Pancreas (tissue), 10 donors: ENCODE data around the gene ARID5B. TPM values are rescaled to one million over a fixed set of nuclear protein-coding genes. Genes with fewer than 3 reads are reported as not detected.

Experiments
- ATAC-seq, 4 donors: fragments of 200-7000 bp; cut with Tn5 transposase; one replicate each; pipeline versions ENCODE4 v1.8.0 to v1.9.1; 2020; ENCODE audit warnings: mild to moderate bottlenecking in 4 of 4, moderate library complexity in 4 of 4
- DNase-seq, 6 donors: peaks; one replicate each; pipeline ENCODE4 v3.0.0-alpha.2; 2020
- FAIRE-seq: peaks from 2 replicates; lab custom pipeline; 2012; peaks lifted over from hg19 to GRCh38; lab: Jason Lieb, UNC
- H3K27ac ChIP-seq, 4 donors: fragments of 200-600 bp; sonication (generic); 1 replicate in 3 of 4; 2 replicates in 1 of 4; pipeline versions ENCODE4 v1.5.0 to v1.8.0; 2020
- H3K27me3 ChIP-seq, 4 donors: fragments of 200-600 bp; one replicate each; pipeline ENCODE4 v1.8.0; 2021
- H3K36me3 ChIP-seq, 3 donors: fragments of 200-600 bp; sonication (generic) in 1 of 3; one replicate each; pipeline versions ENCODE4 v1.5.0 to v1.8.0; 2020 to 2021
- H3K4me1 ChIP-seq, 3 donors: fragments of 200-600 bp; one replicate each; pipeline ENCODE4 v1.8.0; 2021
- H3K4me3 ChIP-seq, 4 donors: fragments of 200-600 bp; sonication (generic) in 2 of 4; one replicate each; pipeline versions ENCODE4 v1.5.0 to v1.8.0; 2020 to 2021
- H3K9me3 ChIP-seq, 4 donors: fragments of 200-600 bp; one replicate each; pipeline ENCODE4 v1.8.0; 2021
- CTCF ChIP-seq, 4 donors: fragments of 200-600 bp; sonication (generic) in 3 of 4; IDR thresholded peaks; one replicate each; pipeline versions ENCODE4 v1.5.0 to v1.8.0; 2021; ENCODE audit warnings: antibody characterized with exemption in 4 of 4
- WGBS, 2 donors: extraction: QIAGEN DNeasy Blood & Tissue Kit; methylation state at CpG; one replicate each; pipeline ENCODE4 v1.1.7; 2013; 5-methylcytosine and 5-hydroxymethylcytosine counted together
- intact Hi-C, 3 donors: fragments of 100-400 bp; cut with DNase I; formaldehyde crosslinking; loops; one replicate each; pipeline versions ENCODE4 v1.11.1 to v1.14.2; 2022
- polyA plus RNA-seq, 2 donors: library from polyadenylated mRNA; stranded (reverse); fragments of 200-250 nt; gene quantifications; one replicate each; pipeline ENCODE4 v1.2.3, GENCODE V29; 2013
- total RNA-seq, 6 donors: library from RNA; stranded (reverse); fragmentation: NEBNext Ultra II Directional in 4 of 6; extraction: Animal tissue kit (Norgen Biotek cat#: 25700) in 4 of 6; gene quantifications; one replicate each; pipeline versions ENCODE4 v1.2.1 to v1.2.4, GENCODE V29; 2021 to 2023
- donor health status: healthy with polysubstance abuse.
- donor health status: DM: no; HTN: no; CAD: no; lungs with moderate emphysema.
- donor health status: DM: no; HTN: no; CAD: no.
- donor health status: control.
- donor health status: control.
- donor health status: Bipolar disorder and iron deficiency.
- donor health status: DM: yes; HTN: yes; CAD: no.
- donor health status: DM: no; HTN: no; CAD: no.
- donor health status: DM: no; HTN: no; CAD: no.
- donor health status: DM: yes; HTN: yes; CAD: no.

Gene ARID5B
- total and polyA plus RNA-seq, 8 donors: 2.6 to 13.0 (median 5.0) TPM

GRCh38 chr10:62056698-62057097 is 155.2 kb downstream of the ARID5B start:
- 82 to 90% methylated on average over 3 of the region's 3 CpGs for WGBS, 2 donors
- intact Hi-C loops: no loop called here
- Histone ChIP-seq H3K4me1 (peaks cover 10 to 25% (median 15%) of the 10 kb centered on the region in 3 donors), H3K4me3 (no peak overlapping the region), H3K27ac (peak overlapping the region in 1 of 4 donors; percentile 28), H3K9me3 (no peaks in the 10 kb centered on the region), H3K36me3 (peaks cover 0 to 6% (median 0%) of the 10 kb centered on the region in 3 donors), H3K27me3 (no peaks in the 10 kb centered on the region)
- ATAC-seq (no peak), DNase-seq (no peak), FAIRE-seq (no peak)
- TF ChIP-seq CTCF (IDR thresholded peaks at IDR 0.05): no peak

- Histone ChIP-seq H3K9me3 (no peaks in the 10 kb centered on the region), H3K27me3 (no peaks in the 10 kb centered on the region), H3K36me3 (peaks cover 0 to 6% (median 0%) of the 10 kb centered on the region in 3 donors), H3K4me3 (no peak overlapping the region), H3K27ac (peak overlapping the region in 2 of 4 donors; percentile 0 to 15), H3K4me1 (peaks cover 10 to 25% (median 15%) of the 10 kb centered on the region in 3 donors)
- FAIRE-seq (no peak), DNase-seq (no peak), ATAC-seq (peak in 2 of 4 donors; percentile 39 to 58)
- WGBS, 2 donors: 49 to 60% methylated on average over 3 of the region's 3 CpGs
- no peak for TF ChIP-seq CTCF (IDR thresholded peaks at IDR 0.05)
- intact Hi-C loops: no loop called here
Observed at GRCh38 chr10:62057359-62057758, 155.9 kb downstream of the ARID5B start.

- TF ChIP-seq CTCF (IDR thresholded peaks at IDR 0.05): no peak
- Histone ChIP-seq H3K4me3 (no peak overlapping the region), H3K4me1 (peaks cover 10 to 25% (median 15%) of the 10 kb centered on the region in 3 donors), H3K36me3 (peaks cover 0 to 6% (median 0%) of the 10 kb centered on the region in 3 donors), H3K27ac (peak overlapping the region in 2 of 4 donors; percentile 0 to 15), H3K27me3 (no peaks in the 10 kb centered on the region), H3K9me3 (no peaks in the 10 kb centered on the region)
- ATAC-seq (no peak), FAIRE-seq (no peak), DNase-seq (no peak)
- 73 to 74% methylated on average over 5 of the region's 5 CpGs for WGBS, 2 donors
- intact Hi-C loops: no loop called here
Observed at GRCh38 chr10:62057850-62058249, 156.4 kb downstream of the ARID5B start.

GRCh38 chr10:62058476-62058875 is 157.0 kb downstream of the ARID5B start:
- Histone ChIP-seq H3K4me3 (no peak overlapping the region), H3K27me3 (no peaks in the 10 kb centered on the region), H3K36me3 (no peaks in the 10 kb centered on the region), H3K4me1 (peaks cover 10 to 25% (median 15%) of the 10 kb centered on the region in 3 donors), H3K27ac (no peak overlapping the region), H3K9me3 (no peaks in the 10 kb centered on the region)
- WGBS, 2 donors: 42 to 53% methylated on average over 2 of the region's 2 CpGs
- DNase-seq (no peak), ATAC-seq (peak in 2 of 4 donors; percentile 19 to 25), FAIRE-seq (no peak)
- no peak for TF ChIP-seq CTCF (IDR thresholded peaks at IDR 0.05)
- intact Hi-C loops: no loop called here

- no peak for FAIRE-seq
- ATAC-seq: no peak
- intact Hi-C loops: no loop called here
- Histone ChIP-seq H3K4me3 (no peak overlapping the region), H3K4me1 (peaks cover 10 to 25% (median 15%) of the 10 kb centered on the region in 3 donors), H3K9me3 (no peaks in the 10 kb centered on the region), H3K27ac (peak overlapping the region in 2 of 4 donors; percentile 7 to 24), H3K27me3 (no peaks in the 10 kb centered on the region), H3K36me3 (no peaks in the 10 kb centered on the region)
- WGBS, 2 donors: 0 to 11% methylated on average over 1 of the region's 1 CpG
- TF ChIP-seq CTCF (IDR thresholded peaks at IDR 0.05): no peak
- DNase-seq: no peak
Observed at GRCh38 chr10:62058896-62059216, 157.4 kb downstream of the ARID5B start.
